RWPE1 (cell line): ENCODE measurements around the gene IFRD2.
A peak's percentile ranks its signal among the peaks of the same experiment; 100 is the strongest.

Experiments
- CTCF ChIA-PET: fragments of 350-600 bp; sonication (Branson Sonifier 250); formaldehyde crosslinking; extraction: SDS; loops from one replicate; lab custom pipeline; 2021; lab: Yijun Ruan, JAX
- POLR2A ChIA-PET: fragments of 400-600 bp; formaldehyde crosslinking; extraction: SDS; loops from one replicate; lab custom pipeline; 2020; ENCODE audit warnings: antibody characterized with exemption; ENCODE audit not compliant: low non-redundant PET; lab: Yijun Ruan, JAX
- DNase-seq: peaks from one replicate; pipeline ENCODE4 v3.0.0; 2012; ENCODE audit warnings: low spot score
- H3K27ac ChIP-seq: fragments of 450-650 bp; 2 replicates; pipeline ENCODE4 v1.5.1; 2017
- TF ChIP-seq, protein P1 (sequence below): fragments of 450-650 bp; conservative IDR thresholded peaks from 2 replicates; pipeline ENCODE4 v1.5.1; 2017; ENCODE audit warnings: low read depth, mild to moderate bottlenecking

The IFRD2 gene

DNA sequence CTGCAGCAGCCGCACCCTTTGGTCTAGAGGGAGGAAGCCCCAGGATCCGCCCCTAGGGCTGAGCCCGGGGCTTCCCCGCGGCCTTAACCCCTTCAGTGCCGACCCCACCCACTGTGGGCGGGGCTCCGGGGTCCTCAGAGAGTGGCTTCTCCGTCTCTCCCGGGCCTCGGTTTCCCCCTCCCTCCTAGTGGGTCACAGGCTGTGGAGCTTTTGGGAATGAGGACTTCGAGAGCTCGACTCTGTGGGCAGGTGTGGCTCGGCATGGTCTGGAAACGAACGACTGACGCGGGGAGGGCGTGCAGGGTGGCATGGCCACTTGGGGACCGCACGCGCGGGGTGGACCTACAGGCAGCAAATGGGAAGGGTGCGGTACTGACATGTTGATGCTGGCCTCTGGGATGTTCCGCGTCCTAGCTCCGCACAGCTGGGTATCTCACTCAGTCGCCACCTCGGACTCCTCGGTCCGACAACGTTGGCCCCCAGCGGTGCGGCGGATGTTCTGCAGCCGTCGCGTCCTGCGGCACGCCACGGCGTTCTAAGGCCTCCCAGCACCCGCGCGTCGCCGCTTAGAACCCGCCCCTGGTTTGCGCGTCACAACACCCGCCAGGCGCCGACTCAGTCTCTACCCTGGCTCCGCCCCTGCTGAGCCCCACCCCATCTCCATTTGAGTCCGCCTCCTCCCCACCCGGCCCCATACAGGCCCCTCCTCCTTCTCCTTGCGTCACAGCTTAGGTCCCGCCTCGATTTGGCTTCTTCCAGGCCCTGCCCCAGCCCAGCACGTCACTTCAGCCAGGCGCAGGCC lies 6.8 kb upstream of the IFRD2 start, which contains the start of the genes HYAL3 and NAA80:
TSS of gene HYAL3 (minus strand) at position 570 of the 802 bp plus-strand sequence. CDS start 3,803 bp downstream, outside the sequence.
TSS of gene NAA80 (minus strand) at position 570 of the 802 bp plus-strand sequence. CDS start 1,942 bp downstream, outside the sequence.
- ChIA-PET POLR2A (interaction anchor here (0.6 to 1.5 kb wide), 3 partner anchors 16 to 25 kb away, joined by 3 to 5 read pairs (median 3); no protein-coding TSS in a partner anchor), CTCF (interaction anchor here (0.6 to 0.7 kb wide), 4 partner anchors 22 to 132 kb away, joined by 3 to 6 read pairs (median 4); partner anchors contain the start of gene RASSF1)
- TF ChIP-seq, protein P1, sequence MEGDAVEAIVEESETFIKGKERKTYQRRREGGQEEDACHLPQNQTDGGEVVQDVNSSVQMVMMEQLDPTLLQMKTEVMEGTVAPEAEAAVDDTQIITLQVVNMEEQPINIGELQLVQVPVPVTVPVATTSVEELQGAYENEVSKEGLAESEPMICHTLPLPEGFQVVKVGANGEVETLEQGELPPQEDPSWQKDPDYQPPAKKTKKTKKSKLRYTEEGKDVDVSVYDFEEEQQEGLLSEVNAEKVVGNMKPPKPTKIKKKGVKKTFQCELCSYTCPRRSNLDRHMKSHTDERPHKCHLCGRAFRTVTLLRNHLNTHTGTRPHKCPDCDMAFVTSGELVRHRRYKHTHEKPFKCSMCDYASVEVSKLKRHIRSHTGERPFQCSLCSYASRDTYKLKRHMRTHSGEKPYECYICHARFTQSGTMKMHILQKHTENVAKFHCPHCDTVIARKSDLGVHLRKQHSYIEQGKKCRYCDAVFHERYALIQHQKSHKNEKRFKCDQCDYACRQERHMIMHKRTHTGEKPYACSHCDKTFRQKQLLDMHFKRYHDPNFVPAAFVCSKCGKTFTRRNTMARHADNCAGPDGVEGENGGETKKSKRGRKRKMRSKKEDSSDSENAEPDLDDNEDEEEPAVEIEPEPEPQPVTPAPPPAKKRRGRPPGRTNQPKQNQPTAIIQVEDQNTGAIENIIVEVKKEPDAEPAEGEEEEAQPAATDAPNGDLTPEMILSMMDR: peak; percentile 41
- peak; percentile 98 for DNase-seq
- H3K27ac ChIP-seq: peak within 1 kb of the TSS; percentile 93

DNA sequence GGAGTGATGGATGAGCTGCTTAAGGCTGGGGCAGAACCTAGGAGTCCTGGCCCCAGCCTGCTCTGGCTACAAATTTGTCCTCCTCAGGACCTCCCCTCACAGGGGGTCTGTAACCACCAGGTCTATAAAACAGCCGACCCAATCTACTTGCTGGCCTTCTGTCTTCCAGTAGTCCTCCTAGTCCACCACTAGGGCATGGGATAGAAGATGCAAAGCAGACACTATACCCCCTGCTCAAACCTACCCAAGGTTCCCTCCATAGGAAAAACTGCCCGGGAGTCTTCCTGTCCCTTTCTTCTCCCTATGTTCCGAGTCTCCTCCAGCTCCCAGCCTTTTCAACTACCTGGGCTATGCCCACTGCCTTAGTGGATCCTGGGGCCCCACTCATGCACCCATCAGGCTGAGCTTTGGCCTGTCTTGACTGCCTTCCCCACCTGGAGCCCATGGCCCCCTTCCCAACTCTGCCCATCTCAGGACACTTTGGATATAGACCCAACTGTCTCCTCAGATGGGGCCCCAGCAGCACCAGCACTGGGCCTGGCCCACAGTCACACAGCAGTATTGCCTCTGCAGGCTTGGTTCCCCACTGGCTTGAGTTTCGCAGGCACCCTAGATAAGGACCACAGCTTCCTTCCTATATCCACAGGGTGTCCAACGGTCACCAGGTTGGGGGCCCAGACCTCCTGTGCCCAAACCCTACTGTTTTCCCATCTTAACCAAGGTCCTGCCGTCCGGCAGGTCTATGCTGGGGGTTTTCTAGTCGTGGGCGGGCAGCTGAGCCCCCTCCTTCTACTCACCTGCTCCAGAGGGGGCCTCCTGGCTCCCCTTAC lies 5.9 kb upstream of the IFRD2 start:
- POLR2A ChIA-PET: interaction anchor here (0.6 kb wide), 1 partner anchor 8 kb away, joined by 7 read pairs; no protein-coding TSS in a partner anchor
- DNase-seq: no peak
- CTCF ChIA-PET: interaction anchor here (0.6 kb wide), 2 partner anchors 35 to 133 kb away, joined by 4 to 6 read pairs; no protein-coding TSS in a partner anchor
- peak overlapping the region; percentile 93 for H3K27ac ChIP-seq
- TF ChIP-seq, protein P1: no peak

DNA sequence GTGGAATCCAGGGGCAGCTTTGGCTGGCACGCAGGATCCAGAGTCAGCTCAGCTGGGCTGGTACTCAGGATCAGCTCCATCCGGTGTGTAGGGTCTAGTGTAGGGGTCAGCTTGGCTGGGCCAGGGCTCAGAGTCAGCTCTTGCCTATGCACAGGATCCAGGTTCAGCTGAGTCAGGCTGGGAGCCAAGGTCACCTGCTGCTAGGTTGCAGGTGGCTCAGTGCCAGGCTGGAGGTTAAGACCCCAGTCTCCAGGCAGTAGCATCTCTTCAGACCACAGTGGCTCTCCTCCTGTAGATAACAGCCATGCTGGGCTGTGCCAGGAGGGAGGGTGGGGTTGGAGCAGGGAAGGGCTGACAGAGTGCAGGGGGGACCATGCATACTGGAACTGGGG lies 5.2 kb upstream of the IFRD2 start:
- ChIA-PET POLR2A (no interaction called here), CTCF (no interaction called here)
- TF ChIP-seq, protein P1: no peak
- peak overlapping the region; percentile 93 for H3K27ac ChIP-seq
- no peak for DNase-seq

DNA sequence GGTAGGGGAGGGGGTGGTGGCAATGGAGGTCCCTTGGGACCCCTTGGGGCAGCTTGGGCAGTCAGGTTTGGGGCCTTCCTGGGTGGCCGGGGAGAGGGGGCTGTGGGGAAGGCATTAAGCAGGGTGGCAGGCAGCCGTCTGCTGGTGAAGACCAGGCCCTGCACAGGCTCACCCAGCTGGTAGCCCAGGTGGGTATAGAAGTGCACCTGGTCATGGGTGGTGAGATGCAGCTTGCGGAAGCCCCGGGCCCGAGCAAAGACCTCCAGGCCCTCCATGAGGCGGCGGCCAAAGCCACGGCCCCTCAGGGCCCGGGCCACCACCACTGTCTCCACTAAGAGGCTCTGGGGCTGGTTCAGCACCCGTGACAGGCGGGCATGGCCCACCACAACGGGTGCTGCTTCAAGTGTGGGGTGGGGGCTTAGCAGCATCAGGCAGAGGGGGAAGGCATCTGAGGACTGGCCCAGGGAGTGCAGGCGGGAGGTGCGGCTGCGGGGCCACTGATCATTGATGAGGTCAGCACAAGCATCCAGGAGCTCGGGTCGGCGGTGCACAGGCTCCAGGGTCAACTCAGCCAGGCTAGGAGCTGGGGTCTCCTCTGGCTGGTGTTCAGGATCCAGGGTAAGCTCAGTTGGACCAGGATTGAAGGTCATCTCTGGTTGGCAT lies 4.6 kb upstream of the IFRD2 start:
- CTCF ChIA-PET: no interaction called here
- POLR2A ChIA-PET: no interaction called here

DNA sequence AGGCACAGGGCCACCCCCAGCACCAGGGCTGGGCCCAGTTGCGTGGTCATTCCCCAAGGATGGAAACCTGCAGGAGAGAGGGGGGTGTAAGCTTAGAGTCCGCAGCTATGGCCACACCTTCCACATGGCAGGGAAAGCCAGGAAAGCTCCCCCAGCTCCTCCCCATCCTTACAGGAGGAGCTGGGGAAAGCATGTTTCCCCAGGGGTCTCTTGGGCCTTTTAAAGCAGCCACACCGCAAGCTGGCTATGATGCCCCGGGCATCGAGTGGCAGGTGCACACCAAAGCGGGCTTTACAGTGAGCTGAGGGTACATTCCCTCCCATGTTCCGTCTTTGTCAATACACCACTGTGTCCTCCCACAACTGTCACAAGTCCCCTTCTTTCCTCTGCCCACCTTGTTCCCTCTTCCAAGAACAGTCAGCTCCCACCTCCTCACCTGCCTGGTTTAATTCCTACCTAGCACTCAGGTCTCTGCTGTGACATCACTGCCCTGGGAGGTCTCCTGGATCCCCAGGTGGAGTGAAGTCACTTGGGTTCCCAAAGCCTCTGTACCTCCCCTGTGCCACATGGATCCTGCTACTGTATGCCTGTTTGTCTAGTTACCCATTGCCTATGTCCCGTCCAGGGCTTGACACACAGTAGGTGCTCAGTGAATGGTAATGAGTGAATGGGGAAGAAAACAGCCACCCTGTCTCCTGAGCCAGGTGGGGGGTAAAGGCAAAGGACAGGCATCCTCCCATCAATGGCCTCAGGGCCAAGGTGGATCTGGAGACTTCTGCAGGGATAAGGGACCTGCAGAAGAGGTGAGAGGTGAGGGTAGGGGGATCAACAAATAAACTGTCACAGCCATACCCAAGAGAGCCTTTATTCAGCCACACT lies 3.6 kb upstream of the IFRD2 start:
- TF ChIP-seq, protein P1: no peak
- CTCF ChIA-PET: interaction anchor here (1.5 kb wide), 1 partner anchor 28 kb away, joined by 3 read pairs; no protein-coding TSS in a partner anchor

More for the DNA sequence above, 4.6 kb upstream of the IFRD2 start:
- TF ChIP-seq, protein P1: no peak
- H3K27ac ChIP-seq: peak overlapping the region; percentile 93
- DNase-seq: no peak

More for the DNA sequence above, 3.6 kb upstream of the IFRD2 start:
- POLR2A ChIA-PET: no interaction called here
- no peak for DNase-seq
- peak overlapping the region; percentile 93 for H3K27ac ChIP-seq
